Smooth muscle cell (in vitro differentiated cells): ENCODE data around the gene CCT6B. TPM values are rescaled to one million over a fixed set of nuclear protein-coding genes. Genes with fewer than 3 reads are reported as not detected.
"Not testable (repeated sequence)": the region's sequence is repeated elsewhere in the genome, so short reads cannot be mapped to it uniquely, and the experiment has no call there.

Experiments used
- DNase-seq: peaks from one replicate; lab custom pipeline; 2025; ENCODE audit not compliant: unreplicated experiment; lab: John Stamatoyannopoulos, UW
- H2AFZ ChIP-seq: fragments of 200-600 bp; sonication (generic); 2 replicates; pipeline ENCODE4 v1.6.0; 2016; ENCODE audit warnings: antibody characterized with exemption, low read depth, mild to moderate bottlenecking
- H3F3A ChIP-seq: fragments of 200-600 bp; sonication (generic); 2 replicates; pipeline ENCODE4 v1.6.0; 2017; ENCODE audit warnings: antibody characterized with exemption, low read depth
- H3K27ac ChIP-seq: fragments of 200-600 bp; sonication (generic); 2 replicates; pipeline ENCODE4 v1.5.1; 2016; ENCODE audit warnings: low read depth, mild to moderate bottlenecking
- H3K27me3 ChIP-seq: fragments of 200-600 bp; sonication (generic); 2 replicates; pipeline ENCODE4 v1.6.1; 2016; ENCODE audit warnings: low read depth, mild to moderate bottlenecking
- H3K36me3 ChIP-seq: fragments of 200-600 bp; sonication (generic); 2 replicates; pipeline ENCODE4 v1.5.1; 2016; ENCODE audit warnings: low read depth
- H3K4me1 ChIP-seq: fragments of 200-600 bp; sonication (generic); 2 replicates; pipeline ENCODE4 v1.5.1; 2016; ENCODE audit warnings: low read depth
- H3K4me2 ChIP-seq: fragments of 200-600 bp; sonication (generic); 2 replicates; pipeline ENCODE4 v1.6.0; 2016; ENCODE audit warnings: mild to moderate bottlenecking
- H3K4me3 ChIP-seq: fragments of 200-600 bp; sonication (generic); 2 replicates; pipeline ENCODE4 v1.5.1; 2016; ENCODE audit warnings: mild to moderate bottlenecking
- H3K79me2 ChIP-seq: fragments of 200-600 bp; sonication (generic); 2 replicates; pipeline ENCODE4 v1.6.0; 2016; ENCODE audit warnings: low read depth, mild to moderate bottlenecking
- H3K9ac ChIP-seq: fragments of 200-600 bp; sonication (generic); 2 replicates; pipeline ENCODE4 v1.6.0; 2016; ENCODE audit warnings: low read depth
- H3K9me3 ChIP-seq: fragments of 200-600 bp; sonication (generic); replicated peaks from 2 replicates; pipeline ENCODE4 v1.5.1; 2016; ENCODE audit warnings: low read depth
- H4K20me1 ChIP-seq: fragments of 200-600 bp; sonication (generic); 2 replicates; pipeline ENCODE4 v1.6.0; 2016; ENCODE audit warnings: low read depth
- CTCF ChIP-seq: fragments of 200-600 bp; sonication (generic); IDR thresholded peaks from 2 replicates; pipeline ENCODE4 v1.5.1; 2017; ENCODE audit warnings: borderline replicate concordance, mild to moderate bottlenecking, antibody characterized with exemption; ENCODE audit not compliant: insufficient read depth, poor library complexity, severe bottlenecking
- WGBS: methylation state at CpG from one replicate; pipeline ENCODE4 v1.1.7; 2016; ENCODE audit warnings: low lambda C conversion rate; 5-methylcytosine and 5-hydroxymethylcytosine counted together
- polyA plus RNA-seq: library from polyadenylated mRNA; unstranded; fragments of >200 nt; fragmentation: Nextera tagmentation; extraction: Ambion mirVana; gene quantifications from 2 replicates; pipeline ENCODE4 v1.2.1, GENCODE V29; 2016
- total RNA-seq: library from RNA; depleted of rRNA; stranded (reverse); fragments of >200 nt; gene quantifications from 2 replicates; pipeline ENCODE4 v1.2.3, GENCODE V29; 2014

Gene CCT6B
- total and polyA plus RNA-seq, 2 experiments from 2014 or later: 1.5 to 1.6 TPM

- Histone ChIP-seq H3K4me2 (no peak overlapping the region), H3K36me3 (no peaks in the 10 kb centered on the region), H3K4me1 (peaks cover 11% of the 10 kb centered on the region), H3K9me3 (no peaks in the 10 kb centered on the region), H3K27me3 (peaks cover 15% of the 10 kb centered on the region), H3K4me3 (no peak overlapping the region), H4K20me1 (no peaks in the 10 kb centered on the region), H3K79me2 (peaks cover 18% of the 10 kb centered on the region), H3K27ac (no peak overlapping the region), H3K9ac (no peak overlapping the region), H3F3A (no peaks in the 10 kb centered on the region), H2AFZ (no peak overlapping the region)
- DNase-seq: no peak
- TF ChIP-seq CTCF: no peak
- 85% methylated on average over 1 of the region's 1 CpG for WGBS
Measured at GRCh38 chr17:34958438-34958837, 2.8 kb downstream of the CCT6B start.

- not testable (repeated sequence) for H3K36me3 ChIP-seq, H3K4me2 ChIP-seq, H3K9me3 ChIP-seq, DNase-seq, H3F3A ChIP-seq, H3K79me2 ChIP-seq, H3K9ac ChIP-seq, H4K20me1 ChIP-seq, H3K4me1 ChIP-seq, H3K4me3 ChIP-seq, H3K27ac ChIP-seq, H2AFZ ChIP-seq
- 93% methylated on average over 4 of the region's 4 CpGs for WGBS
- peaks cover 47% of the 10 kb centered on the region for H3K27me3 ChIP-seq
Measured at GRCh38 chr17:34950780-34951179, 10.5 kb downstream of the CCT6B start.

- Histone ChIP-seq H3K9me3 (no peaks in the 10 kb centered on the region), H3K4me1 (no peaks in the 10 kb centered on the region), H3K4me2 (no peak overlapping the region), H3F3A (no peaks in the 10 kb centered on the region), H3K4me3 (no peak overlapping the region), H3K79me2 (no peaks in the 10 kb centered on the region), H4K20me1 (no peaks in the 10 kb centered on the region), H3K9ac (no peak overlapping the region), H3K27ac (no peak overlapping the region), H3K36me3 (no peaks in the 10 kb centered on the region), H3K27me3 (peaks cover 29% of the 10 kb centered on the region), H2AFZ (no peak overlapping the region)
- no peak for DNase-seq
- no peak for TF ChIP-seq CTCF
Measured at GRCh38 chr17:34930283-34930682, 31.0 kb downstream of the CCT6B start.

- 87% methylated on average over 3 of the region's 3 CpGs for WGBS
- TF ChIP-seq CTCF: no peak
- no peak for DNase-seq
- Histone ChIP-seq H4K20me1 (no peaks in the 10 kb centered on the region), H3K9me3 (no peaks in the 10 kb centered on the region), H3F3A (no peaks in the 10 kb centered on the region), H3K36me3 (no peaks in the 10 kb centered on the region), H3K4me1 (no peaks in the 10 kb centered on the region), H3K27ac (no peak overlapping the region), H3K4me3 (no peak overlapping the region), H2AFZ (no peak overlapping the region), H3K27me3 (peaks cover 8% of the 10 kb centered on the region), H3K4me2 (no peak overlapping the region), H3K9ac (no peak overlapping the region), H3K79me2 (no peaks in the 10 kb centered on the region)
Measured at GRCh38 chr17:34926661-34927060, 34.6 kb downstream of the CCT6B start.
